Measurements from ENCODE around the gene GLG1. TPM values are rescaled to one million over a fixed set of nuclear protein-coding genes. Genes with fewer than 3 reads are reported as not detected.
"Not testable (repeated sequence)": the region's sequence is repeated elsewhere in the genome, so short reads cannot be mapped to it uniquely, and the experiment has no call there.

GLG1 gene
- total and polyA plus RNA-seq, 2 donors (not counting 3 experiments of a cell fraction or from before 2014, with no cell fraction given): 86.3 to 165 TPM

GRCh38 chr16:74412775-74413390 lies 194.0 kb downstream of the GLG1 start:
- DNase-seq (ENCODE audit: low read depth, low spot score); H3K9ac ChIP-seq (replicated peaks; ENCODE audit: extremely low read depth, insufficient read depth, low read length); H3K4me3 ChIP-seq (replicated peaks in 1 of 3; ENCODE audit: insufficient read depth in 1 of 3, low read depth in 1 of 3, low read length in 3 of 3); H3K9me1 ChIP-seq (replicated peaks; ENCODE audit: control insufficient read depth, extremely low read depth, insufficient read depth, low read length); CTCF ChIA-PET; H3K36me3 ChIP-seq (ENCODE audit: control insufficient read depth in 2 of 2, extremely low read depth in 1 of 2, insufficient read depth in 2 of 2, low read length in 2 of 2); BruUV-seq (replicated peaks); H3K4me1 ChIP-seq (ENCODE audit: control insufficient read depth, extremely low read depth, insufficient read depth, low read length); H3K27ac ChIP-seq (ENCODE audit: insufficient read depth, low read depth, low read length); H3K27me3 ChIP-seq (ENCODE audit: control insufficient read depth in 2 of 2, insufficient read depth in 2 of 2, low read length in 2 of 2); FAIRE-seq; H3K9me3 ChIP-seq (replicated peaks; ENCODE audit: control insufficient read depth, insufficient read depth, low read length); H3K79me2 ChIP-seq (ENCODE audit: control insufficient read depth, insufficient read depth, low read length); POLR2A ChIA-PET; H4K20me1 ChIP-seq (replicated peaks; ENCODE audit: control insufficient read depth, extremely low read depth, insufficient read depth, low read length); H3K4me2 ChIP-seq (ENCODE audit: insufficient read depth, low read length); intact Hi-C loops (cut with micrococcal nuclease); dilution Hi-C loops (cut with MboI; ENCODE audit: extremely low pct_ligation_motif_present, low sequenced_read_pairs); H2AFZ ChIP-seq (ENCODE audit: low read depth, low read length): not testable (repeated sequence)

GRCh38 chr16:74412138-74412774 lies 194.7 kb downstream of the GLG1 start:
- POLR2A ChIA-PET; H3K27me3 ChIP-seq (ENCODE audit: control insufficient read depth in 2 of 2, insufficient read depth in 2 of 2, low read length in 2 of 2); DNase-seq (ENCODE audit: low read depth, low spot score); H3K27ac ChIP-seq (ENCODE audit: insufficient read depth, low read depth, low read length); BruUV-seq (replicated peaks); H3K4me3 ChIP-seq (replicated peaks in 1 of 3; ENCODE audit: insufficient read depth in 1 of 3, low read depth in 1 of 3, low read length in 3 of 3); H3K9ac ChIP-seq (replicated peaks; ENCODE audit: extremely low read depth, insufficient read depth, low read length); intact Hi-C loops (cut with micrococcal nuclease); H3K9me3 ChIP-seq (replicated peaks; ENCODE audit: control insufficient read depth, insufficient read depth, low read length); H2AFZ ChIP-seq (ENCODE audit: low read depth, low read length); dilution Hi-C loops (cut with MboI; ENCODE audit: extremely low pct_ligation_motif_present, low sequenced_read_pairs); H3K4me1 ChIP-seq (ENCODE audit: control insufficient read depth, extremely low read depth, insufficient read depth, low read length); H3K79me2 ChIP-seq (ENCODE audit: control insufficient read depth, insufficient read depth, low read length); H3K9me1 ChIP-seq (replicated peaks; ENCODE audit: control insufficient read depth, extremely low read depth, insufficient read depth, low read length); H4K20me1 ChIP-seq (replicated peaks; ENCODE audit: control insufficient read depth, extremely low read depth, insufficient read depth, low read length); CTCF ChIA-PET; H3K4me2 ChIP-seq (ENCODE audit: insufficient read depth, low read length); FAIRE-seq; H3K36me3 ChIP-seq (ENCODE audit: control insufficient read depth in 2 of 2, extremely low read depth in 1 of 2, insufficient read depth in 2 of 2, low read length in 2 of 2): not testable (repeated sequence)

GRCh38 chr16:74410981-74411380 lies 195.9 kb downstream of the GLG1 start:
- H3K9me3 ChIP-seq (replicated peaks; ENCODE audit: control insufficient read depth, insufficient read depth, low read length); H3K4me2 ChIP-seq (ENCODE audit: insufficient read depth, low read length); H3K4me3 ChIP-seq (replicated peaks in 1 of 3; ENCODE audit: insufficient read depth in 1 of 3, low read depth in 1 of 3, low read length in 3 of 3); dilution Hi-C loops (cut with MboI; ENCODE audit: extremely low pct_ligation_motif_present, low sequenced_read_pairs); H3K27ac ChIP-seq (ENCODE audit: insufficient read depth, low read depth, low read length); intact Hi-C loops (cut with micrococcal nuclease); H3K4me1 ChIP-seq (ENCODE audit: control insufficient read depth, extremely low read depth, insufficient read depth, low read length); DNase-seq (ENCODE audit: low read depth, low spot score); BruUV-seq (replicated peaks); CTCF ChIA-PET; FAIRE-seq; H3K9me1 ChIP-seq (replicated peaks; ENCODE audit: control insufficient read depth, extremely low read depth, insufficient read depth, low read length); H3K9ac ChIP-seq (replicated peaks; ENCODE audit: extremely low read depth, insufficient read depth, low read length); H3K27me3 ChIP-seq (ENCODE audit: control insufficient read depth in 2 of 2, insufficient read depth in 2 of 2, low read length in 2 of 2); H4K20me1 ChIP-seq (replicated peaks; ENCODE audit: control insufficient read depth, extremely low read depth, insufficient read depth, low read length); H3K36me3 ChIP-seq (ENCODE audit: control insufficient read depth in 2 of 2, extremely low read depth in 1 of 2, insufficient read depth in 2 of 2, low read length in 2 of 2); H2AFZ ChIP-seq (ENCODE audit: low read depth, low read length); POLR2A ChIA-PET; H3K79me2 ChIP-seq (ENCODE audit: control insufficient read depth, insufficient read depth, low read length): not testable (repeated sequence)

GRCh38 chr16:74410057-74410957 lies 196.6 kb downstream of the GLG1 start:
- FAIRE-seq; CTCF ChIA-PET; H3K79me2 ChIP-seq (ENCODE audit: control insufficient read depth, insufficient read depth, low read length); intact Hi-C loops (cut with micrococcal nuclease); H3K9me3 ChIP-seq (replicated peaks; ENCODE audit: control insufficient read depth, insufficient read depth, low read length); H3K4me1 ChIP-seq (ENCODE audit: control insufficient read depth, extremely low read depth, insufficient read depth, low read length); POLR2A ChIA-PET; DNase-seq (ENCODE audit: low read depth, low spot score); H3K4me2 ChIP-seq (ENCODE audit: insufficient read depth, low read length); H2AFZ ChIP-seq (ENCODE audit: low read depth, low read length); H3K9ac ChIP-seq (replicated peaks; ENCODE audit: extremely low read depth, insufficient read depth, low read length); H3K27ac ChIP-seq (ENCODE audit: insufficient read depth, low read depth, low read length); H3K36me3 ChIP-seq (ENCODE audit: control insufficient read depth in 2 of 2, extremely low read depth in 1 of 2, insufficient read depth in 2 of 2, low read length in 2 of 2); BruUV-seq (replicated peaks); H3K4me3 ChIP-seq (replicated peaks in 1 of 3; ENCODE audit: insufficient read depth in 1 of 3, low read depth in 1 of 3, low read length in 3 of 3); H3K9me1 ChIP-seq (replicated peaks; ENCODE audit: control insufficient read depth, extremely low read depth, insufficient read depth, low read length); H4K20me1 ChIP-seq (replicated peaks; ENCODE audit: control insufficient read depth, extremely low read depth, insufficient read depth, low read length); H3K27me3 ChIP-seq (ENCODE audit: control insufficient read depth in 2 of 2, insufficient read depth in 2 of 2, low read length in 2 of 2); dilution Hi-C loops (cut with MboI; ENCODE audit: extremely low pct_ligation_motif_present, low sequenced_read_pairs): not testable (repeated sequence)

Measured in endothelial cell of umbilical vein (primary cell).